HG02840 (cell line): ENCODE data around the gene ZNF708.
"Not testable (repeated sequence)": the region's sequence is repeated elsewhere in the genome, so short reads cannot be mapped to it uniquely, and the experiment has no call there.

Experiments
- ATAC-seq: cut with Tn5 transposase; IDR thresholded peaks from one replicate; pipeline ENCODE4 v1.9.1; 2021; ENCODE audit warnings: mild to moderate bottlenecking, moderate library complexity, moderate number of reproducible peaks; ENCODE audit not compliant: unreplicated experiment, low FRiP score

ZNF708 gene

DNA sequence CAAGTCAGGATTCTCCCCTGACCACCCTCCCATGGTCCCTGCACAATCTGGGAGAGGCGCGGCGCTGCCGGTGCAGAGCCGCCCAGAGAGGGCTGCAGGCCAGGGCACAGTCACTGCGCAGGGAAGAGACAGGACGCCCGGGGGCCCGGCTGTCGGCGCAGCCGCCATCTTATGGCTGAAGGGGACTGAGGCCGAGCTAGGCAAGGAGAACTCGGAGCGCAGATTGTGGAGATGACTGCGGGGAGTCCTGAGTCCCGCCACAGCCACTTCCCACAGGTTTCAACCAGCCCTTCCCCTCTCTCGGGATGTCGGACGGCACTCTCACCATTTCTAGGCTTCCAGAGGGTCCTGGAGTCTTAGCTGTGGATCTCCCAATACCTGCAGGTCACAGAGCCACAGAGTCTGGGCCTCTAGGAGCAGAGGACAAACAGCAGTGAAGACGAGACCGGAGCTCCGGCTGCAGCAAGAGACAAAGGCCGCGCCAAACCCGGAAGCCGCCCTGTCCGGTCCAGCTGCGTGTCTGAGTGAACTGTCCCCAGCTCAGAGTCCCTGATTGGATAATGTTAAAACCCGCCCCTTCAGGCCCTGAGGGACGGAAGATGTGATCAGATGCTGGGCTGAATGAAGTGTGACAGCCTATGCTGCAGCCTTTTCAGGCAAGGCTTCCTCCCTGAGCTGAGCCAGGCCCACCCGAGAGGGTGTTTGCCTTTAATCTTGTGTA lies at the start of gene ZNF708:
Gene ZNF708, minus strand, starts transcription at position 526 of the 721 bp plus-strand sequence. Its CDS starts 198 bp downstream, at position 328.
- ATAC-seq: peak; percentile 100

DNA sequence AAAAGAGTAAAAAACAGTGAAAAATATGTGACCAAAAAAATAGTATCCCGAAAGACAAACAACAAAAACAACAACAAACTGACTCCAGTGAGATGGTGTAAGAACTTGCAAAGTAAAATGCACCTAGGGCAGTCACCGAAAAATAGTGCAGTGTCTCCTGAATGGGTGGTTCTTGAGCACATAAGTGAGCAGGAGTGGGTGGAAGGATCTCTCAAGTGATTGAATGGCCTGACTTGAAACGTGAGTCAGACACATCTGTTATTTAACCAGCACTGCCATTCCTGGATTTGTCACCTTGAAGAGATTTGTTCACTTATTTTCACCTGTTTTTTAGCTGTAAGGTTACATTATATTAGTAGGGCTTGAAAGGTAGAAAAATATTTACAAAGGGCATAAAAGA lies 33.1 kb upstream of the ZNF708 start:
- no peak for ATAC-seq

DNA sequence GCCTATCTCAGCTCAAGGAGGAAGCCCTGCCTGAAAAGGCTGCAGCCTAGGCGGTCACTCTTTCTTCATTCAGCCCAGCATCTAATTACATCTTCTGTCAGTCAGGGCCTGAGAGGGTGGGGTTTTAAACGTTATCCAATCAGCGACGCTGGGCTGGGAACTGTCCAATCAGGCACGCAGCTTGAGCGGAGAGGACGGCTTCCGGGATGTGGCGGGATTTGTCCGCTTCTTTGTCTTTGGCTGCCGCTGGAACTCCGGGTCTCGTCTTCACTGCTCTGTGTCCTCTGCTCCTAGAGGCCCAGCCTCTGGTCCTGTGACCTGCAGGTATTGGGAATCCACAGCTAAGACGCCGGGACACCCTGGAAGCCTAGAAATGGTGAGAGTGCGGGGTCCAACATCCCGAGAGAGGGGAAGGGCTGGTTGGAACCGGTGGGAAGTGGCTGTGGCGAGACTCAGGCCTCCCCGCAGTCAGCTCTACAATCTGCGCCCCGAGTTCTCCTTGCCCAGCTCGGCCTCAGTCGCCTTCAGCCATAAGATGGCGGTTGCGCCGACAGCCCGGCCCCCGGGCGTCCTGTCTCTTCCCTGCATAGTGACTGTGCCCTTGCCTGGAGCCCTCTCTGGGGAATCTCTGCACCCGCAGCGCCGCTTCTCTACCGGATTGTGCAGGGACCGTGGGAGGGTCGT lies 29.7 kb upstream of the ZNF708 start, which contains the start of gene ZNF738:
Gene ZNF738, plus strand, starts transcription at position 233 of the 684 bp plus-strand sequence. Its CDS starts 141 bp downstream, at position 374.
- peak; percentile 90 for ATAC-seq

DNA sequence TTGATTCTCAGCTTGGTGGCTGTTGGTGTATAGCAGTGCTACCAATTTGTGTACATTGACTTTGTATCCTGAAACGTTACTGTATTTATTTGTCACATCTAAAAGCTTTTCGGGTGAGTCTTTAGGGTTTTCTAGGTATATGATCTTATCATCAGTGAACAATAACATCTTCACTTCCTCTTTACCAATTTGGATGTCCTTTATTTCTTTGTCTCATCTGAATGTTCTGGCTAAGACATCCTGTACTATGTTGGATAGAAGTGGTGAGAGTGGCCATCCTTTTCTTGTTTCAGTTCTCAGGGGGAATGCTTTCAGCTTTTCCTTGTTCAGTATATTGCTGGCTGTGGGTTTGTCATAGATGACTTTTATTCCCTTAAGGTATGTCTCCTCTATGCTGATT lies 23.6 kb upstream of the ZNF708 start:
- no peak for ATAC-seq

DNA sequence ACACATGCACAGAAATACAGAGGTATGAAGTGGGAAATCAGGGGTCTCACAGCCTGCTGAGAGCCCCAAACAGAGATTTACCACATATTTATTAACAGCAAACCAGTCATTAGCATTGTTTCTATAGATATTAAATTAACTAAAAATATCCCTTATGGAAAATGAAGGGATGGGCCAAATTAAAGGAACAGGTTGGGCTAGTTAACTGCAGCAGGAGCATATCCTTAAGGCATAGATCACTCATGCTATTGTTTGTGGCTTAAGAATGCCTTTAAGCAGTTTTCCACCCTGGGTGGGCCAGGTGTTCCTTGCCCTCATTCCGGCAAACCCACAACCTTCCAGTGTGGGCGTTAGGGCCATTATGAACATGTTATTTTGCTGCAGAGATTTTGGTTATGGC lies 15.6 kb upstream of the ZNF708 start:
- not testable (repeated sequence) for ATAC-seq

DNA sequence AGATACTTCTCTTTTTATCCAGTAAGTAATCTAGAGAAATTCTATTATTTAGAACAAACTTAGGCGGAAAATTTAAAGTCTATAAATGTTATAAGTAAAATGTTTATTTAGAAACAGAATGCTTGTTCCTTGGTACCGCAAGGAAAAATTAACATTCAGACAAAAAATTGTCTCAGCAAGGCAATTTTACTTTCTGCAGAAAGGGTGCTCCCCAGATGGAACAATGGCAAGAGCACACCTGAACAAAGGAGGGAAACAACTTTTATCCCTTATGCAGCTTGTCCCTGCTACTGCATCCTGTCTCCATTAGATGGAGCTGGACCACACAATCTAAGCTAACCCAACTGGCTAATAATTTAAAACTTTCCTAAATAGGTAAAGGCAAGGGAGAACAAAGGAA lies 6.5 kb upstream of the ZNF708 start:
- no peak for ATAC-seq

DNA sequence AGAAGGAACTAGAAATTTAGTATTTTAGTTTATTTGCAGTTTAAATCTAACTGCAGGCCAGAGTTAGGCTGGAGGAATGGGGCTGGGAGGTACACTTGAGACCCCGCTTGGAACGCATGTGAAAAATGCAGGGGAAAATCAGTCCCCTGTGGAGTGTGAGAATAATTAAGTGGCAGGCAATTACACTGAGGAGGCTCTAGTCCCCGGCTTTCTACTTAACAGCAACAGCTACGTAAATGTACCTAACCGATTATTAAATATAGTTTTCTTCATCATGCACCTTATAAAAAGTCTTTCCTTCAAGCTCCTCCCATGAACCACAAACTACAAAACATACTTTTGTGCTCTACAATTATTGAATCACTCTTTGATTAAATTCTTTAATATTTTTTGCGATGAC lies 804 bp downstream of the ZNF708 start:
- no peak for ATAC-seq

DNA sequence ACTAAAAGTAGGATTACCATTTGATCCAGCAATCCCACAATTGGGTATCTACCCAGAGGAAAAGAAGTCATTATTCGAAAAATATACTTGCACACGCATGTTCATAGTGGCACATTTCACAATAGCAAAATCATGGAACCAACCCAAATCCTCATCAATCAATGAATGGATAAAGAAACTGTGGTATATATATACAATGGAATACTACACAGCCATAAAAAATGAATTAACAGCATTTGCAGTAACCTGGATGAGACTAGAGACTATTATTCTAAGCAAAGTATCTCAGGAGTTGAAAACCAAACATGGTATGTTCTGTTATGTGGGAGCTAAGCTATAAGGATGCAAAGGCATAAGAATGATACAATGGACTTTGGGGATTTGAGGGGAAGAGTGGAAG lies 3.0 kb downstream of the ZNF708 start:
- ATAC-seq: no peak

DNA sequence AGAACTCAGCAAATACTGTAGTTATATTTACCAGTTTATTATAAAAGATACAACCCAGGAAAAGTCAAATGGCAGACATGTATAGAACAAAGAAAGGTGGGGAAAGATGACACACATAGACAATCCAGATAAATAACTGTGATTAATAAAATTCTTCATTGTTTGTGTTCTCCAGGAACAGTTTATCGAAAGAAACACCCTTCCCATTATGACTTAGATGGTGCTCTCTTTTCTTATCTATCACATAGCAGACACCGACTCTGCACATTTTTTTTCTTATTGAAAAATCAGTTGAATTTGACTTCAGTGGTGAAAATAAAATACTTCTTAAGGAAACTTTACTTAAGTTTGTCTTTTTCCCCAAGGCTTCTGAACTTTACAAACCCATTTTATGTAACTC lies 6.2 kb downstream of the ZNF708 start:
- no peak for ATAC-seq

DNA sequence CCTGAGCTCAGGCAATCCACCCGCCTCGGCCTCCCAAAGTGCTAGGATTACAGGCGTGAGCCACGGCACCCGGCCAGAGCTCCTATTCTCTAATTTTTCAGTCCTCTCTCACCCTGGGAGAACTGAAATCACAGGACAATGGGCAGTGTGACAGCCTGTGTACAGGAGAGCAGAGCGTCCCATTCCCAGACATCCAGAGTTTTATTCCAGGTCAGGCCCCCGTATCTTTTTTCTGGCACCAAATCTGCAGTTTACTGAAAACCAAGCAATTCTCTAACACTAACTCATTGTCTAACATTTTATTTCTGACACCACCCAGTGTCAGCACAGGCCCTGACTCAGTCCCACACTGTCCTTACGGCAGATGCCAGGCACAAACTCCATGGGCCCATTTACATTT lies 6.7 kb downstream of the ZNF708 start:
- ATAC-seq: no peak

DNA sequence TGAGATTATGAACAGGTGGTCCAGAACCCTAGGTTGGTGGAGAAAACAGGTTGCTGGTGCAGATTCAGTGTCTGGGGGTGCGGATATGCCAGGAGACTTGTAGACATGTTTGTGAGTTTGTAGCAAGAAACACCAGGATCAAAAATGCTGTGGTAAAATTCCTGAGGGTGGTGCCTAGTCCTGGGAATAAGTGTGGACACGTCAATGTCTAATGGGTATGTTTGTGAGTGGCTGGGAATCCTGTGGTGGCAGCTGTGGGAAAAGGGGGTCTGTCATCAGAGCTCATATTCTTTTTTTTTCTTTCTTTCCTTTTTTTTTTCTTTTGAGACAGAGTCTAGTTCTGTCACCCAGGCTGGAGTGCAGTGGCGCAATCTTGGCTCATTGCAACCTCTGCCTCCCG lies 7.2 kb downstream of the ZNF708 start:
- no peak for ATAC-seq

DNA sequence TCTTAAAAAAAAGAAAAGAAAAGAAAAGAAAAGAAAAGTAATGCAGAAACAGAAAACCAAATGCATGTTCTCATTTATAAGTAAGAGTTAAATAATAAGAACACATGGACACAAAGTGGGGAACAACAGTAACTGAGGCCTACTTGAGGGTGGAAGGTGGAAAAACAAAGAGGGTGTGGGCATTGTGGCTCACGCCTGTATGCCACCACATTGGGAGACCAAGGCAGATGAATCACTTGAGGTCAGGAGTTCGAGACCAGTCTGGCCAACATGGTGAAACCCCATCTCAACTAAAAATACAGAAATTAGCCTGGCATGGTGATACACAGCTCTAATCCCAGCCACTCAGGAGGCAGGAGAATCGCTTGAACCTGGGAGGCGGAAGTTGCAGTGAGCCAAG lies 8.1 kb downstream of the ZNF708 start:
- no peak for ATAC-seq

DNA sequence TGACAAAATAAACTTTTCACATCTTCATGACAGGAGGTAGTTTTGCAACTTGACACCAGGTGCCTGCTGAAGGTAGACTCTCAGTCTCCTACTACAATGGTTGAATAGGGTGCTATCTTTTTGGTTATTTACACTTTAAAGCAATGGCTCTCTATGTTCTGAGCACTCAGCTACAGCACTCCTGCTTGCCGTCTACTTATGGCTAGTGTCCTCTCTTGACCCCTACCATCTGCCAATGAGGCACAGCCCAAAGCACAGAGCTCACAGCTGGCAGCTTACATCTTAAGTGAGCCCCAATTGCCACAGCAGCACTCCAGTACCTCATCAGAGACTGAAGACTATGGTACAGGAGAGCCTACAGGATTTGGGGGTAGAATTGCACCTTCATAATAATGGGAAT lies 11.4 kb downstream of the ZNF708 start:
- no peak for ATAC-seq

DNA sequence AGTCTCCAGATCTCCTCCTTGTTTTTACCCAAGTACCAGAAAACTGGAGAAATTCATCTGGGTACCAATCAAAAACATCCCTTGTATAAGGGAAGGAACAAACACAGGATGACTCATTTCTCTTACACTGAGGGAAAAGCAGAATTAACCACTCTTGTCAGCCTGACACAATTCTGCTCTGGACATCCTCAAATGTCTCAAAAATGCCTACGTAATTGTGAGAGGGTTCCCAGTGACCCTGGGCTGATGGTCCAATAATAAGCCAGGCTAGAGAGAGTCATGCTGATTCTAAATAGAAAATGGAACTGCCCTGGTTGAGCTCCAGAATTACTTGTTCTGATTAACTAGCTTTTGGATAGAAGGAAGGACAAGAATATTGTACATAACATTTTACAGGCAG lies 14.5 kb downstream of the ZNF708 start:
- ATAC-seq: no peak

DNA sequence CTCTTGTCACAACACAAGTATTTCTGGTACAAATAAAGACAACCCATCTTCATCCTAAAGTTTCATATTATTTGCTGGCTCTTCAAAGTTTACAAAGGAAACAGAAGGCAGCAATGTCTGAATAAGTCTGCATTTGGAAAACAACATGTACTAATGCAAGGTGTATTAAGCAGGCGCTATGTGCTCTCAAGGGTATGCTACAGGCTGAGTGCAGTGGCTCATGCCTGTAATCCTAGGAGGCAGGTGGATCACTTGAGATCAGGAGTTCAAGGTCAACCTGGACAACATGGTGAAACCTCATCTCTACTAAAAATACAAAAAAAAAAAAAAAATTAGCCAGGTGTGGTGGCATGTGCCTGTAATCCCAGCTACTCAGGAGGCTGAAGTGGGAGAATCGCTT lies 16.4 kb downstream of the ZNF708 start:
- not testable (repeated sequence) for ATAC-seq

DNA sequence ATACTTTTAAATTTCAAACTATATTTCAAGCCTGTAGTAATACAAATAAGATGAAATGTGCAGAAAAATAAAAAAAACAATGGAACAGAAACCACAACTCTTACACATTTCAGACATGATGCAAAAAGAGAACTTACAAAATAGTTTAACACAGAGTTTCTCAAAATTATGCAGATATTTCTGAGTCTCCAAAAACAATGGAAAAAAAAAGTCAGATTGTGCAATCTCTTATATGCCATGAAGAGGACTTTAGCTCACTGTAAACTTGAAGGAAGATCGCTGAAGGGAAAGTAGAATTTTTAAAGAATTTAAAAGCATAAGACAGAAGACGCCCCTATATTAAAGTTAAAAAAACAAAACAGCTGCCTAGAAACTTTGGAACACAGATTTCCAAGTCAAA lies 20.4 kb downstream of the ZNF708 start:
- no peak for ATAC-seq

DNA sequence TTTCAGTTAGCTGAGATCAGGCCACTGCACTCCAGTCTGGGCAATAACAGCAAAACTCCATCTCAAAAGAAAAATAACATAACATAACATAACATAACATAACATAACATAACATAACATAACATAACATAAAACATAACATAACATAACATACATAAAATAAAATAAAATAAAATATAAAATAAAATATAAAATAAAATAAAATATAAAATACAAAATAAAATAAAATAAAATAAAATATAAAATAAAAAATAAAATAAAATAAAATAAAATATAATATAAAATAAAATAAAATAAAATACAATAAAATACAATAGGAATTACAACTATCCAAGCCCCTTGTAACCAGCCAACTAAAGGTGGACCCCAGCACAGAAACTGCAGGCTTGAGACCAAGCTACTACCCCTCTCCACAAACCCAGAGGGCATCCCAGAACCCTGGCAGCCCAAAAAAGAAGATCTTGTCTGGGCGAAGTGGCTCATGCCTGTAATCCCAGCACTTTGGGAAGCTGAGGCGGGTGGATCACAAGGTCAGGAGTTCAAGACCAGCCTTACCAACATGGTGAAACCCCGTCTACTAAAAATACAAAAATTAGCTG lies 22.2 kb downstream of the ZNF708 start:
- ATAC-seq: not testable (repeated sequence)

DNA sequence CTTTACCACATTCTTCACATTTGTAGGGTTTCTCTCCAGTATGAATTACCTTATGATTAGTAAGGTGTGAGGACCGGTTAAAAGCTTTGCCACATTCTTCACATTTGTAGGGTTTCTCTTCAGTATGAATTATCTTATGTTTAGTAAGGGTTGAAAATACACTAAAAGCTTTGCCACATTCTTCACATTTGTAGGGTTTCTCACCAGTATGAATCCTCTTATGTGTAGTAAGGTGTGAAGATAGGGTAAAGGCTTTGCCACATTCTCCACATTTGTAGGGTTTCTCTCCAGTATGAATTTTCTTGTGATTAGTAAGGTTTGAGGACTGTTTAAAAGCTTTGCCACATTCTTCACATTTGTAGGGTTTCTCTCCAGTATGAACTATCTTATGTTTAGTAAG lies 35.4 kb downstream of the ZNF708 start:
- not testable (repeated sequence) for ATAC-seq

DNA sequence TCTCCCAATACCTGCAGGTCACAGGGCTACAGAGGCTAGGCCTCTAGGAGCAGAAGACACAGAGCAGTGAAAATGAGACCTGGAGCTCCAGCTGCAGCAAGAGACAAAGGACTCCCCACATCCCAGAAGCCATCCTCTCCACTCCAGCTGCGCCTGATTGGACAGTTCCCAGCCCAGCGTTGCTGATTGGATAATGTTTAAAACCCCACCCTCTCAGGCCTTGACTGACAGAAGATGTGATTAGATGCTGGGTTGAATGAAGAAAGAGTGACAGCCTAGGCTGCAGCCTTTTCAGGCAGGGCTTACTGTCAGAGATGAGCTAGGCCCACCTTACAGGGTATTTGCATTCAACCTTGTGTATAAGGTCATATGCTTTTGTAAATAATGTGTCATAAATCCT lies 59.4 kb downstream of the ZNF708 start:
- ATAC-seq: no peak

DNA sequence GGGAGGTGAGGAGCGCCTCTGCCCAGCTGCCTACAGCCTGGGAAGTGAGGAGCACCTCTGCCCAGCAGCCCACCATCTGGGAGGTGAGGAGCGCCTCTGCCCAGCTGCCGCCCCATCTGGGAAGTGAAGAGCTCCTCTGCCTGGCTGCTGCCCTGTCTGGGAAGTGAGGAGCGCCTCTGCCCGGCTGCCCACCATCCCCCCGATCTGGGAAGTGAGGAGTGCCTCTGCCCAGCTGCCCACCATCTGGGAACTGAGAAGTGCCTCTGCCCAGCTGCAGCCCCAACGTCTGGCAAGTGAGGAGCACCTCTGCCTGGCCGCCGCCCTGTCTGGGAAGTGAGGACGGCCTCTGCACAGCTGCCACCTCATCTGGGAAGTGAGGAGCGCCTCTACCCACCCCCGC lies 64.3 kb downstream of the ZNF708 start:
- ATAC-seq: no peak

DNA sequence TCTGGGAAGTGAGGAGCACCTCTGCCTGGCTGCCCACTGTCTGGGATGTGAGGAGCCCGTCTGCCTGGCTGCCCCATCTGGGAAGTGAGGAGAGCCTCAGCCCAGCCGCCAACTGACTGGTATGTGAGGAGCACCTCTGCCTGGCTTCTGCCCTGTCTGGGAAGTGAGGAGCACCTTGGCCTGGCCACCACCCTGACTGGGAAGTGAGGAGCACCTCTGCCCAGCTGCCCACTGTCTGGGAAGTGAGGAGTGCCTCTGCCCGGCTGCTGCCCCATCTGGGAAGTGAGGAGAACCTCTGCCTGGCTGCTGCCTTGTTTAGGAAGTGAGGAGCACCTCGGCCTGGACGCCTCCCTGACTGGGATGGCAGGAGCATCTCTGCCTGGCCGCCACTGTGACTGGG lies 64.8 kb downstream of the ZNF708 start:
- no peak for ATAC-seq
